ENCODE data around the gene KDM5B. TPM values are rescaled to one million over a fixed set of nuclear protein-coding genes. Genes with fewer than 3 reads are reported as not detected.
A peak's percentile ranks its signal among the peaks of the same experiment; 100 is the strongest.

KDM5B gene
- total and polyA plus RNA-seq, 9 of the 15 experiments (the other 6 are each of a cell fraction or from before 2014, with no cell fraction given): 15.4 to 90.6 (median 57.1) TPM

DNA sequence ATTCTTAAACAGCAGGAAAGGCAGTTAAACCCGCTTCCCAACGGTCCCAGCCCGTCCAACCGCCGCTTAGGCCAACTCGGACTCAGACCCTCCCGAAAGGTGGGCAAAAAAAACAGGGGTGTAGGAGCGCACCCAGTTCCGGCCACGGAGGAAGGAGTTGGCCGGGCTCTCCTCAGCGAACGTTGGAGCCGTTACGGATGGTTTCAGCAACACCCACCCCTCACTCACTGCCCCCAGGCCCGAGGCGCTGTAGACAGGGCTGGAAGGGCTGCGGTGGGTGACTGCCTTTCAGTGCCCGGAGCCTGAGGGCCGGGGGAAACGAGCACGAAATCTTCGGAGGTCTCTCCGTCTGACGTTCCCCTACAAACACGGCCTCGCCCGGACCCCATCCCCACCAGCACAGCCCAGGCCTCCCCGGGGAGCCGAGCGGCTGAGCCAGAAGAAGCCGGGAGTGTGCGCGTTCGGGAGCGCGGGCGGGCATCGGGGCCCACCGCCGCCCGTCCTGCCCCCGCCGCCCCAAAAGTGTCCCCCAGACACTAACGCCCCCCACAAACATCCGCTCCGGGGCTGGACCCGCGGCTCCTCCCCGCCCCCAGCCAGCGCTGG, 1.3 kb downstream of the KDM5B start (continued):
- TF ChIP-seq CC2D1A (IDR thresholded peaks at IDR 0.05) (peak; percentile 42; the same call in 1 of the 2 replicates), ZNF253 (CRISPR knock-in tag; conservative IDR thresholded peaks at IDR 0.05) (no peak), ZBTB7A (IDR thresholded peaks at IDR 0.05; ENCODE audit: borderline replicate concordance, control insufficient read depth, low read depth, low read length) (peak; percentile 17; the same call in 1 of the 2 replicates), OTX1 (CRISPR knock-in tag; IDR thresholded peaks at IDR 0.05) (no peak), NELFE (IDR thresholded peaks at IDR 0.05; ENCODE audit: insufficient read depth, insufficient read length) (no peak), E2F3 (CRISPR knock-in tag; IDR thresholded peaks at IDR 0.05) (peak; percentile 56), THRAP3 (IDR thresholded peaks at IDR 0.05; ENCODE audit: borderline replicate concordance) (no peak)
- TF ChIP-seq, protein P1, sequence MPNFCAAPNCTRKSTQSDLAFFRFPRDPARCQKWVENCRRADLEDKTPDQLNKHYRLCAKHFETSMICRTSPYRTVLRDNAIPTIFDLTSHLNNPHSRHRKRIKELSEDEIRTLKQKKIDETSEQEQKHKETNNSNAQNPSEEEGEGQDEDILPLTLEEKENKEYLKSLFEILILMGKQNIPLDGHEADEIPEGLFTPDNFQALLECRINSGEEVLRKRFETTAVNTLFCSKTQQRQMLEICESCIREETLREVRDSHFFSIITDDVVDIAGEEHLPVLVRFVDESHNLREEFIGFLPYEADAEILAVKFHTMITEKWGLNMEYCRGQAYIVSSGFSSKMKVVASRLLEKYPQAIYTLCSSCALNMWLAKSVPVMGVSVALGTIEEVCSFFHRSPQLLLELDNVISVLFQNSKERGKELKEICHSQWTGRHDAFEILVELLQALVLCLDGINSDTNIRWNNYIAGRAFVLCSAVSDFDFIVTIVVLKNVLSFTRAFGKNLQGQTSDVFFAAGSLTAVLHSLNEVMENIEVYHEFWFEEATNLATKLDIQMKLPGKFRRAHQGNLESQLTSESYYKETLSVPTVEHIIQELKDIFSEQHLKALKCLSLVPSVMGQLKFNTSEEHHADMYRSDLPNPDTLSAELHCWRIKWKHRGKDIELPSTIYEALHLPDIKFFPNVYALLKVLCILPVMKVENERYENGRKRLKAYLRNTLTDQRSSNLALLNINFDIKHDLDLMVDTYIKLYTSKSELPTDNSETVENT (CRISPR knock-in tag; IDR thresholded peaks at IDR 0.05): no peak
- TF ChIP-seq, protein P2, sequence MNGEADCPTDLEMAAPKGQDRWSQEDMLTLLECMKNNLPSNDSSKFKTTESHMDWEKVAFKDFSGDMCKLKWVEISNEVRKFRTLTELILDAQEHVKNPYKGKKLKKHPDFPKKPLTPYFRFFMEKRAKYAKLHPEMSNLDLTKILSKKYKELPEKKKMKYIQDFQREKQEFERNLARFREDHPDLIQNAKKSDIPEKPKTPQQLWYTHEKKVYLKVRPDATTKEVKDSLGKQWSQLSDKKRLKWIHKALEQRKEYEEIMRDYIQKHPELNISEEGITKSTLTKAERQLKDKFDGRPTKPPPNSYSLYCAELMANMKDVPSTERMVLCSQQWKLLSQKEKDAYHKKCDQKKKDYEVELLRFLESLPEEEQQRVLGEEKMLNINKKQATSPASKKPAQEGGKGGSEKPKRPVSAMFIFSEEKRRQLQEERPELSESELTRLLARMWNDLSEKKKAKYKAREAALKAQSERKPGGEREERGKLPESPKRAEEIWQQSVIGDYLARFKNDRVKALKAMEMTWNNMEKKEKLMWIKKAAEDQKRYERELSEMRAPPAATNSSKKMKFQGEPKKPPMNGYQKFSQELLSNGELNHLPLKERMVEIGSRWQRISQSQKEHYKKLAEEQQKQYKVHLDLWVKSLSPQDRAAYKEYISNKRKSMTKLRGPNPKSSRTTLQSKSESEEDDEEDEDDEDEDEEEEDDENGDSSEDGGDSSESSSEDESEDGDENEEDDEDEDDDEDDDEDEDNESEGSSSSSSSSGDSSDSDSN (IDR thresholded peaks at IDR 0.05; ENCODE audit: borderline replicate concordance in 1 of 2, low read depth in 2 of 2, low read length in 2 of 2): peak; percentile 89 to 97; a peak in 3 of 4 replicates
- TF ChIP-seq, protein P3, sequence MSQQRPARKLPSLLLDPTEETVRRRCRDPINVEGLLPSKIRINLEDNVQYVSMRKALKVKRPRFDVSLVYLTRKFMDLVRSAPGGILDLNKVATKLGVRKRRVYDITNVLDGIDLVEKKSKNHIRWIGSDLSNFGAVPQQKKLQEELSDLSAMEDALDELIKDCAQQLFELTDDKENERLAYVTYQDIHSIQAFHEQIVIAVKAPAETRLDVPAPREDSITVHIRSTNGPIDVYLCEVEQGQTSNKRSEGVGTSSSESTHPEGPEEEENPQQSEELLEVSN (IDR thresholded peaks at IDR 0.05; ENCODE audit: borderline replicate concordance in 1 of 2, extremely low read depth in 1 of 2, insufficient read depth in 1 of 2, insufficient read length in 1 of 2, low read depth in 1 of 2, low read length in 1 of 2, poor library complexity in 1 of 2, severe bottlenecking in 1 of 2): no peak
- TF ChIP-seq, protein P4, sequence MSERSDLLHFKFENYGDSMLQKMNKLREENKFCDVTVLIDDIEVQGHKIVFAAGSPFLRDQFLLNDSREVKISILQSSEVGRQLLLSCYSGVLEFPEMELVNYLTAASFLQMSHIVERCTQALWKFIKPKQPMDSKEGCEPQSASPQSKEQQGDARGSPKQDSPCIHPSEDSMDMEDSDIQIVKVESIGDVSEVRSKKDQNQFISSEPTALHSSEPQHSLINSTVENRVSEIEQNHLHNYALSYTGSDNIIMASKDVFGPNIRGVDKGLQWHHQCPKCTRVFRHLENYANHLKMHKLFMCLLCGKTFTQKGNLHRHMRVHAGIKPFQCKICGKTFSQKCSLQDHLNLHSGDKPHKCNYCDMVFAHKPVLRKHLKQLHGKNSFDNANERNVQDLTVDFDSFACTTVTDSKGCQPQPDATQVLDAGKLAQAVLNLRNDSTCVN (CRISPR knock-in tag; IDR thresholded peaks at IDR 0.05): no peak
- TF ChIP-seq, protein P5, sequence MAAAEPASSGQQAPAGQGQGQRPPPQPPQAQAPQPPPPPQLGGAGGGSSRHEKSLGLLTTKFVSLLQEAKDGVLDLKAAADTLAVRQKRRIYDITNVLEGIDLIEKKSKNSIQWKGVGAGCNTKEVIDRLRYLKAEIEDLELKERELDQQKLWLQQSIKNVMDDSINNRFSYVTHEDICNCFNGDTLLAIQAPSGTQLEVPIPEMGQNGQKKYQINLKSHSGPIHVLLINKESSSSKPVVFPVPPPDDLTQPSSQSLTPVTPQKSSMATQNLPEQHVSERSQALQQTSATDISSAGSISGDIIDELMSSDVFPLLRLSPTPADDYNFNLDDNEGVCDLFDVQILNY (CRISPR knock-in tag; IDR thresholded peaks at IDR 0.05): no peak
- TF ChIP-seq, protein P6, sequence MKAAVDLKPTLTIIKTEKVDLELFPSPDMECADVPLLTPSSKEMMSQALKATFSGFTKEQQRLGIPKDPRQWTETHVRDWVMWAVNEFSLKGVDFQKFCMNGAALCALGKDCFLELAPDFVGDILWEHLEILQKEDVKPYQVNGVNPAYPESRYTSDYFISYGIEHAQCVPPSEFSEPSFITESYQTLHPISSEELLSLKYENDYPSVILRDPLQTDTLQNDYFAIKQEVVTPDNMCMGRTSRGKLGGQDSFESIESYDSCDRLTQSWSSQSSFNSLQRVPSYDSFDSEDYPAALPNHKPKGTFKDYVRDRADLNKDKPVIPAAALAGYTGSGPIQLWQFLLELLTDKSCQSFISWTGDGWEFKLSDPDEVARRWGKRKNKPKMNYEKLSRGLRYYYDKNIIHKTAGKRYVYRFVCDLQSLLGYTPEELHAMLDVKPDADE (conservative IDR thresholded peaks at IDR 0.05; ENCODE audit: control insufficient read depth, low read depth, low read length): no peak
- TF ChIP-seq, protein P7, sequence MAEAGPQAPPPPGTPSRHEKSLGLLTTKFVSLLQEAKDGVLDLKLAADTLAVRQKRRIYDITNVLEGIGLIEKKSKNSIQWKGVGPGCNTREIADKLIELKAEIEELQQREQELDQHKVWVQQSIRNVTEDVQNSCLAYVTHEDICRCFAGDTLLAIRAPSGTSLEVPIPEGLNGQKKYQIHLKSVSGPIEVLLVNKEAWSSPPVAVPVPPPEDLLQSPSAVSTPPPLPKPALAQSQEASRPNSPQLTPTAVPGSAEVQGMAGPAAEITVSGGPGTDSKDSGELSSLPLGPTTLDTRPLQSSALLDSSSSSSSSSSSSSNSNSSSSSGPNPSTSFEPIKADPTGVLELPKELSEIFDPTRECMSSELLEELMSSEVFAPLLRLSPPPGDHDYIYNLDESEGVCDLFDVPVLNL (CRISPR knock-in tag; IDR thresholded peaks at IDR 0.05; ENCODE audit: low read depth): peak; percentile 36; the same call in 1 of the 2 replicates

All from K562 (cell line).